ENCODE data around the gene COX7C.
"Not testable (repeated sequence)": the region's sequence is repeated elsewhere in the genome, so short reads cannot be mapped to it uniquely, and the experiment has no call there.

GRCh38 chr5:86660771-86661170 lies 43.0 kb downstream of the COX7C start:
- TF ChIP-seq CTCF (conservative IDR thresholded peaks at IDR 0.05; ENCODE audit: low read length); EZH2phosphoT487 (IDR thresholded peaks at IDR 0.05; ENCODE audit: borderline replicate concordance, low read depth, low read length): not testable (repeated sequence)
